ENCODE results near the gene NLRX1.
"Not testable (repeated sequence)": the region's sequence is repeated elsewhere in the genome, so short reads cannot be mapped to it uniquely, and the experiment has no call there.

The NLRX1 gene

DNA sequence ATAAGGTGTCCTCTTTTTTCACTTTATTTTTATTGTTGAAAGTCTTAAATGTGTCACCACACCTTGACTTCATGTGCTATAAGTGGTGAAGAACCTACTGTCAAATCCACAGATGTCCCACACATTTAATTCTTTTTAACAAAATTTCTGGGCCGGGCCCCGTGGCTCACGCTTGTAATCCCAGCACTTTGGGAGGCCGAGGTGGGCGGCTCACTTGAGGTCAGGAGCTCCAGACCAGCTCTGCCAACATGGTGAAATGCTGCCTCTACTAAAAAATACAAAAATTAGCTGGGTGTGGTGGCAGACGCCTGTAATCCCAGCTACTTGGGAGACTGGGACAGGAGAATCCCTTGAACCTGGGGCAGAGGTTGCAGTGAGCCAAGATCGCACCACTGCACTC lies 40.7 kb downstream of the NLRX1 start:
- DNase-seq, result no peak

GRCh38 chr11:119210050-119210449 lies 41.5 kb downstream of the NLRX1 start:
- DNase-seq, result no peak

- DNase-seq, result no peak
Observed at GRCh38 chr11:119218141-119218878, 49.8 kb downstream of the NLRX1 start.

- DNase-seq, result peak; percentile 28
Observed at GRCh38 chr11:119222308-119222707, 53.8 kb downstream of the NLRX1 start.

- DNase-seq, result no peak
Observed at GRCh38 chr11:119222891-119223290, 54.4 kb downstream of the NLRX1 start.

DNA sequence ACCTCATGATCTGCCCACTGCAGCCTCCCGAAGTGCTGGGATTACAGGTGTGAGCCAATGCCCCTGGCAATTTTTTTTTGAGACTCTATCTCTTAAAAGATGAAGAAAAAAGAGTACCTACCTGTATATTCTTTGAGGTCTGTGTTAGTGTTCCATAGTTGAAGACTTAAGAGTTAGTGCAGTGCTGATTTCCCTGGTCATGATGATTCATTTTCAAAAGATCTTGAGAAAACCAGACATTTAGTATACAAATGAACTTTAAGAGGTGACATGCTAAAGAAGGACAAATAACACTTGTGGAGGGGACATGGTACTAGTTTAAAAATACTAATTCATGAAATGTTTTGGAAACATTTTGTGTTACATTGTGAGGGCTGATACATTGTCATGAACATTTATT lies 55.3 kb downstream of the NLRX1 start:
- DNase-seq, result no peak

DNA sequence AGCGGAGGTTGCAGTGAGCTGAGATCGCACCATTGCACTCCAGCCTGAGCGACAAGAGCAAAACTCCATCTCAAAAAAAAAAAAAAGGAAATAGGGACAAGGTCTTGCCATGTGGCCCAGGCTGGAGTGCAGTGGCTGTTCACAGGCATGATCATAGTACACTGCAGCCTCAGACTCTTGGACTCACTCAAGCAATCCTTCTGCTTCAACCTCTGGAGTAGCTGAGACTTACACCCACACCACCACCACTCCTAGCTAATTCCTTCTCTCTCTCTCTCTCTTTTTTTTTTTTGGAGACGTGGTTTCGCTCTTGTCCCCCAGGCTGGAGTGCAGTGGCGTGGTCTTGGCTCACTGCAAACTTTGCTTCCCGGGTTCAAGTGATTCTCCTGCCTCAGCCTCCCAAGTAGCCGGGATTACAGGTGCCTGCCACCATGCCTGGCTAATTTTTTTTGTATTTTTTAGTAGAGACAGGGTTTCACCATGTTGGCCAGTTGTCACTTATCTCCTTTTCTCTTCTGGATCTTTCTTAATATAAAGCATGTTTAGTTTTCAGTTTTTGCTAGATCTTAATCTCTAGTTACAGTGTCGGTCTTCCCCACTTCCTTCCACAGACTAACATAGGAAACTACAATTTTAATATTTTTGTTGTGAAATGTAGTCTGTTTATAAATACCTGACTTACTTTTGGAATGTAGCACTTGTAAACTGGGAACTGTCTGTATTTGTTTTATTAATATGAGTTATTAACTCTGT lies 60.2 kb downstream of the NLRX1 start:
- DNase-seq, result not testable (repeated sequence)

- DNase-seq, result no peak
Observed at GRCh38 chr11:119229288-119229672, 60.8 kb downstream of the NLRX1 start.

DNA sequence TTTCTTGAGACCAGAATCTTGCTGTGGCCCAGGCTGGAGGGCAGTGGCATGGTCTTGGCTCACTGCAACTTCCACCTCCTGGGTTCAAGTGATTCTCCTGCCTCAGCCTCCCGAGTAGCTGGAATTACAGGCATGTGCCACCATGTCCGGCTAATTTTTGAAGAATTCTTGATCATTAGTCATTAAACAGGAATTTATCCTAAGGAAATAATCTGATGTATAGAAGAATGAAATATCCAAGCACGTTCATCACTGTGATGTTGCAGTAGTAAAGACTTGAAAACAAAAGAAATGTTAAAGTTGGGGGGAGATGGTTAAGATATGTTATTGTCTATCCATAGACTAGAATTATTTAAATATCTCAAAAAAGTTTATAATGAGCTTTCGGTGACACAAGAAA lies 61.2 kb downstream of the NLRX1 start:
- no peak for DNase-seq
